Upper lobe of left lung (tissue), 6 donors: ENCODE measurements around the gene ACAA1. TPM values are rescaled to one million over a fixed set of nuclear protein-coding genes. Genes with fewer than 3 reads are reported as not detected.

Experiments
- ATAC-seq, 2 donors: fragments of 200-7000 bp; cut with Tn5 transposase; one replicate each; pipeline ENCODE4 v1.9.1; 2022; ENCODE audit warnings: mild to moderate bottlenecking in 2 of 2, moderate library complexity in 2 of 2; ENCODE audit not compliant: low FRiP score in 2 of 2
- DNase-seq, 2 donors: peaks; one replicate each; pipeline ENCODE4 v3.0.0-alpha.2; 2019 to 2020
- H3K27ac ChIP-seq, 4 donors: fragments of 200-600 bp; sonication (generic); one replicate each; pipeline ENCODE4 v1.5.1; 2016 to 2019
- H3K27me3 ChIP-seq, 4 donors: fragments of 200-600 bp; sonication (generic); one replicate each; pipeline ENCODE4 v1.5.1; 2017 to 2019
- H3K36me3 ChIP-seq, 4 donors: fragments of 200-600 bp; sonication (generic); one replicate each; pipeline ENCODE4 v1.5.1; 2016 to 2019
- H3K4me1 ChIP-seq, 4 donors: fragments of 200-600 bp; sonication (generic); one replicate each; pipeline ENCODE4 v1.5.1; 2018 to 2019
- H3K4me3 ChIP-seq, 4 donors: fragments of 200-600 bp; sonication (generic); one replicate each; pipeline ENCODE4 v1.5.1; 2017 to 2019; ENCODE audit warnings: mild to moderate bottlenecking in 2 of 4, moderate library complexity in 1 of 4
- H3K9me3 ChIP-seq, 4 donors: fragments of 200-600 bp; sonication (generic); one replicate each; pipeline ENCODE4 v1.5.1; 2018 to 2019
- EP300 ChIP-seq, 4 donors: sonication (generic); formaldehyde crosslinking; IDR thresholded peaks; one replicate each; pipeline ENCODE4 v1.5.1; 2017; ENCODE audit warnings: antibody characterized with exemption in 4 of 4, control low read depth in 2 of 4
- POLR2A ChIP-seq, 4 donors: fragments of 450-650 bp; IDR thresholded peaks; one replicate each; pipeline ENCODE4 v1.5.1; 2016 to 2017; ENCODE audit warnings: antibody characterized with exemption in 4 of 4, mild to moderate bottlenecking in 2 of 4
- POLR2AphosphoS5 ChIP-seq, 2 donors: sonication (generic); formaldehyde crosslinking; IDR thresholded peaks; one replicate each; pipeline ENCODE4 v1.5.1; 2017; ENCODE audit warnings: antibody characterized with exemption in 2 of 2
- WGBS, 2 donors: methylation state at CpG; one replicate each; pipeline ENCODE4 v1.1.5; 2017 to 2018; 5-methylcytosine and 5-hydroxymethylcytosine counted together
- total RNA-seq, 6 donors: library from RNA; depleted of rRNA in 4 of 6; stranded (reverse); fragments of >200 nt in 4 of 6; gene quantifications; one replicate each; pipeline versions ENCODE4 v1.1.0 to v1.2.1, GENCODE V29; 2016 to 2021
- TF ChIP-seq, protein P1 (sequence below), 6 experiments: fragments of 450-650 bp in 4 of 6; fragments of 200-600 bp in 2 of 6; sonication (generic) in 2 of 6; IDR thresholded peaks; one replicate each; pipeline ENCODE4 v1.5.1; 2016 to 2019; ENCODE audit warnings: antibody characterized with exemption in 6 of 6
- donor health status: DM: no; HTN: no; CAD: no; lungs with moderate emphysema.
- donor health status: DM: no; HTN: yes; CAD: no; lungs with severe emphysema.

Gene ACAA1
- total RNA-seq, 6 donors from 2014 or later: 67.1 to 170 (median 116) TPM

GRCh38 chr3:38169027-38169317 lies 32.0 kb upstream of the ACAA1 start:
- no peaks in the 10 kb centered on the region for H3K9me3 ChIP-seq
- TF ChIP-seq EP300 (IDR thresholded peaks at IDR 0.05): no peak
- TF ChIP-seq POLR2AphosphoS5 (IDR thresholded peaks at IDR 0.05): no peak
- no peak for TF ChIP-seq POLR2A (IDR thresholded peaks at IDR 0.05)
- TF ChIP-seq, protein P1, sequence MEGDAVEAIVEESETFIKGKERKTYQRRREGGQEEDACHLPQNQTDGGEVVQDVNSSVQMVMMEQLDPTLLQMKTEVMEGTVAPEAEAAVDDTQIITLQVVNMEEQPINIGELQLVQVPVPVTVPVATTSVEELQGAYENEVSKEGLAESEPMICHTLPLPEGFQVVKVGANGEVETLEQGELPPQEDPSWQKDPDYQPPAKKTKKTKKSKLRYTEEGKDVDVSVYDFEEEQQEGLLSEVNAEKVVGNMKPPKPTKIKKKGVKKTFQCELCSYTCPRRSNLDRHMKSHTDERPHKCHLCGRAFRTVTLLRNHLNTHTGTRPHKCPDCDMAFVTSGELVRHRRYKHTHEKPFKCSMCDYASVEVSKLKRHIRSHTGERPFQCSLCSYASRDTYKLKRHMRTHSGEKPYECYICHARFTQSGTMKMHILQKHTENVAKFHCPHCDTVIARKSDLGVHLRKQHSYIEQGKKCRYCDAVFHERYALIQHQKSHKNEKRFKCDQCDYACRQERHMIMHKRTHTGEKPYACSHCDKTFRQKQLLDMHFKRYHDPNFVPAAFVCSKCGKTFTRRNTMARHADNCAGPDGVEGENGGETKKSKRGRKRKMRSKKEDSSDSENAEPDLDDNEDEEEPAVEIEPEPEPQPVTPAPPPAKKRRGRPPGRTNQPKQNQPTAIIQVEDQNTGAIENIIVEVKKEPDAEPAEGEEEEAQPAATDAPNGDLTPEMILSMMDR (IDR thresholded peaks at IDR 0.05): no peak
- peaks cover 14 to 28% (median 25%) of the 10 kb centered on the region in 4 donors for H3K4me1 ChIP-seq
- H3K27me3 ChIP-seq: no peaks in the 10 kb centered on the region
- 77 to 94% methylated on average over 1 of the region's 1 CpG for WGBS, 2 donors
- H3K4me3 ChIP-seq: no peak overlapping the region
- DNase-seq (no peak), ATAC-seq (no peak)
- H3K27ac ChIP-seq: no peak overlapping the region
- H3K36me3 ChIP-seq: no peaks in the 10 kb centered on the region

- Histone ChIP-seq H3K4me3 (no peak overlapping the region), H3K27me3 (no peaks in the 10 kb centered on the region), H3K36me3 (no peaks in the 10 kb centered on the region), H3K9me3 (no peaks in the 10 kb centered on the region), H3K27ac (no peak overlapping the region), H3K4me1 (peaks cover 14 to 29% (median 24%) of the 10 kb centered on the region in 4 donors)
- 94 to 95% methylated on average over 4 of the region's 4 CpGs for WGBS, 2 donors
- ATAC-seq (no peak), DNase-seq (no peak)
- TF ChIP-seq EP300 (IDR thresholded peaks at IDR 0.05) (no peak), POLR2AphosphoS5 (IDR thresholded peaks at IDR 0.05) (no peak), POLR2A (IDR thresholded peaks at IDR 0.05) (no peak)
- TF ChIP-seq, protein P1 (IDR thresholded peaks at IDR 0.05): no peak
Observed at GRCh38 chr3:38168151-38169026, 31.5 kb upstream of the ACAA1 start.

DNA sequence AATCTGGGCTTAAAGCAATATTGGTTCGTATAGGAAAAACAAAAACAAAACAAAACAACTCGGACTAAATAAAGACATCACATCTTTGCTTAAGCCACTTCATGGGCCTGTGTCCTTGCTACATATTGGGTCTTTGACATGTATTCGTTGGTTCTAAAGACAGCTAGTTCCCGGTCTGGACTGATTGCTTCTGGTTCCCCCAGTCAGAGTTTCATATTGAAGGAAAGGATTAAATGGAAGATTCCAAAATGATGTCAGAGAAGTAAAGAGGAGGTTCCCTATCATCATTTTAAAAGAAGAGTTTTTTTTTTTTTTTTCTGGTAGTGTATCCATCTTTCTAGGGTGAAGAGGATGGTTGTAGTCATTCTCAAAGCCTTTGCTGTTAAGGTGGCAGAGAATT lies 30.7 kb upstream of the ACAA1 start:
- Histone ChIP-seq H3K36me3 (no peaks in the 10 kb centered on the region), H3K27me3 (no peaks in the 10 kb centered on the region), H3K9me3 (no peaks in the 10 kb centered on the region), H3K4me3 (no peak overlapping the region), H3K27ac (no peak overlapping the region), H3K4me1 (peaks cover 14 to 29% (median 23%) of the 10 kb centered on the region in 4 donors)
- DNase-seq: no peak
- no peak for TF ChIP-seq POLR2A (IDR thresholded peaks at IDR 0.05)
- no peak for TF ChIP-seq POLR2AphosphoS5 (IDR thresholded peaks at IDR 0.05)
- TF ChIP-seq, protein P1 (IDR thresholded peaks at IDR 0.05): no peak
- TF ChIP-seq EP300 (IDR thresholded peaks at IDR 0.05): no peak
- WGBS, 2 donors: 83 to 85% methylated on average over 4 of the region's 4 CpGs
- ATAC-seq: no peak

DNA sequence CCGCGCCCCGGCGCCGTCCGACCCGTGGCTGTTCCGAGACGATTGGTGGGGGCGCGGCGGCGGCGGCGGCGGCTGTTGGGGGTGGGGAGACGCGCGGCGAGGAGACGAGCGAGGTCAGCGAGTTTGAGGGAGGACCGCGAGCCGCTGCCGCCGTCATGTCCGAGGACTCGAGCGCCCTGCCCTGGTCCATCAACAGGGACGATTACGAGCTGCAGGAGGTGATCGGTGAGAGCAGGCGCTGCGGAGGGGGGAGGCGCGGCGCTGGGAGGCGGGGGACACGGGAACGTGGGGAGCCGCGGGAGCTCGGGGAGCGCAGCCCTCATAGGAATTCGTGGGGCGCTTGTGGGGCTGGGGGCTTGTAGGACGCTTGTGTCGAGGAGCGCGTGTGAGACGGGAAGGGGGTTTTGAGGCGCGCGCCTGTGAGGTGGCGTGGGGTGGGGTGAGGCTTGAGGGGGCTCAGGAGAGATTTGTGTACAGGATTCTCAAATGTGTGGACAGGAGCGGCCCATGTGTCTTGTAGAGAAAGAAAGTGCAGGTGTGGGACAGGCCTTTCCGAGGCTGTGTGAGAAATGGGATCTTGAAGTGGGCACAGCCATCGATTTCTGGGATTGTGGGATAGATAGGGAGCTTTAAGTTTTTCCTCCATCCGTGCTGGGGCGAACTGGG lies 28.9 kb upstream of the ACAA1 start:
- Histone ChIP-seq H3K27me3 (no peaks in the 10 kb centered on the region), H3K4me1 (peaks cover 14 to 29% (median 23%) of the 10 kb centered on the region in 4 donors), H3K27ac (peak overlapping the region; percentile 93 to 99 (median 98)), H3K9me3 (no peaks in the 10 kb centered on the region), H3K4me3 (peak overlapping the region; percentile 74 to 96 (median 91)), H3K36me3 (no peaks in the 10 kb centered on the region)
- ATAC-seq (peak in 1 of 2 donors; percentile 53), DNase-seq (peak in 1 of 2 donors; percentile 62)
- WGBS, 2 donors: 1 to 2% methylated on average over 27 to 28 of the region's 62 CpGs
- TF ChIP-seq POLR2A (IDR thresholded peaks at IDR 0.05): peak in 2 of 4 donors; percentile 2 to 36
- no peak for TF ChIP-seq EP300 (IDR thresholded peaks at IDR 0.05)

DNA sequence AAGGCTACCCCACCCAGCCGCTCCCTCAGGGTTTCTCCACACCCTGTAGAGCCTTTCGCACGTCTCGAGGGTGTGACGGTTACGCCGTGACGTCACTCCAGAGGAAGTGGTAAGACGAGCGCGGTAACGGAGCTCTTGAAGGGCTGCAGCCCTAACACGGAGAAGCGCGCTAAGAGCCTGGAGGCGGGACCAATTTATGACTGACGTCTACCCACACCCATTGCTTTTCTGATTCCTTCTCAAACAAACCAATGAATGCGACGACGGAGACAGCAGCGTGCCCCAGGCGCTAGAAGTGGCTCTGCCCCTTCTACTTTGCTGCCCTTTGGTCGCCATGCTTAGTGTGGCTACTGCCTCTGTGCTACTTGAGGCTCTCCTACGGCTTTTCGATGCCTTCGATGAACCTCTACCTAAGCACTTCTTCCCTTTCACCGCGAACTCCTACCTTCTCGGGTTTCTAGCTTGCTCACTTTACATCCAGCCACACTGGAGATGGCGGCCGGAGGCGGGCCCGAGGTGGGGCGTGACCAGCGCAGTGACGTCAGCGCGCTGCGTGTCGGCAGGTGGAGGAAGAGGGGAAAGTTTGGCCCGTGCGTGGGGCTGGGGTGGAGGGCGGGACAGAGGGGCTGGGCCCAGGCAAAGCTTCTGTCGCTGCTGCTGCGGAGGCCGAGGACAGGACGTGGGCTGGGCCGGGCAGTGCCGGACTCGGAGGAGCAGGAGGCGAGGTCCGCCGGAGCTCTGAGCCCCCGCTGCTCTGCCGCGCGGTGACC lies 28.2 kb upstream of the ACAA1 start, which contains the start of gene OXSR1:
Gene OXSR1 (plus strand): TSS at position 586 of the 770 bp plus-strand sequence. CDS start 340 bp downstream, outside the sequence.
- DNase-seq (peak; percentile 100), ATAC-seq (peak; percentile 96 to 99)
- no peaks in the 10 kb centered on the region for H3K27me3 ChIP-seq
- WGBS, 2 donors: 0% methylated on average over 24 to 43 of the region's 57 CpGs
- peak within 1 kb of the TSS; percentile 93 to 99 (median 98) for H3K27ac ChIP-seq
- TF ChIP-seq, protein P1 (IDR thresholded peaks at IDR 0.05): peak in 3 of 6 experiments; percentile 3 to 18 (median 6)
- peak in 3 of 4 donors; percentile 60 to 93 (median 77) for TF ChIP-seq POLR2A (IDR thresholded peaks at IDR 0.05)
- peak; percentile 89 to 92 for TF ChIP-seq POLR2AphosphoS5 (IDR thresholded peaks at IDR 0.05)
- TF ChIP-seq EP300 (IDR thresholded peaks at IDR 0.05): peak in 1 of 4 donors; percentile 92
- H3K9me3 ChIP-seq: no peaks in the 10 kb centered on the region
- H3K4me3 ChIP-seq: peak within 1 kb of the TSS; percentile 74 to 96 (median 91)
- H3K4me1 ChIP-seq: peaks cover 14 to 29% (median 23%) of the 10 kb centered on the region in 4 donors
- H3K36me3 ChIP-seq: no peaks in the 10 kb centered on the region
